Amniotic epithelial cell (primary cell): ENCODE measurements around the gene TMEM238.
A peak's percentile ranks its signal among the peaks of the same experiment; 100 is the strongest.
"Not testable (repeated sequence)": the region's sequence is repeated elsewhere in the genome, so short reads cannot be mapped to it uniquely, and the experiment has no call there.

Experiments used
- DNase-seq: peaks from one replicate; pipeline ENCODE4 v3.0.0-alpha.2; 2010; ENCODE audit warnings: low read depth

Gene TMEM238

GRCh38 chr19:55401390-55401789, 17.3 kb upstream of the TMEM238 start:
- DNase-seq = not testable (repeated sequence)

DNA sequence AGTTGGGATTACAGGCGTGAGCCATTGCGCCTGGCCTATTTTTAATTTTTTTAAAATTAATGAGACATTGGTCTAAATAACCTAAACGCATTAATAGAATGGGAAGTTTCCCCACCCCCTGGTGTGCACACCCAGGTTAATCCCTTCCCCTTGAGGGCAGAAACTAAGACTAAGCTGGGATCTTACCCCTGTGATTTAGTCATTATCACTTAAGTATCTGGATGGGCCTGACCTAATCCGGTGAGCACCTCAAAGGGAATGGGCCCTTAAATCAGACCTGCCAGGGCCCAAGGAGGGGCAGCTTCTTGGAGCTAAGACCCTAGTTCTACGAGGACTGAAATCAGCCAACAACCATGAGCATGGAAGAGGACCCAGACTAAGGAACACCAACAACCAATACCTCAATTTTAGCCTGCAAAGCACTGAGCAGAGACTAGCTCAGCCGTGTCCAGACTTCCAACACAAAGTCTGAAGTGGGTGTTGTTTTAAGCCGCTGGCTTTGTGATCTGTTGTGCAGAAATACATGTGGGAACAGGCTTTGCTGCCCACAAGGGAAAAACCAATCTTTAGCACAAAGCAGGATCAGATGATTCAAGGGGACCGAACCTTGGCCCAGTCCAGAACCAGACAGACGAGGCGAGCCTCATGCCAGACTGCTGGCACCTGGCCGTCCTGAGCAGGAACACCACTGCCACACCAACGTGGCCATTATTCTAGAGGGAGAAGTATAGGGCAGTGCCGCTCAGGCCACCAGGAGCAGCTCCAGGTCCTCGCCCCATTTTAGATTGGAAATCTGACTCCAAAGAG, 16.4 kb upstream of the TMEM238 start:
- no peak for DNase-seq

DNA sequence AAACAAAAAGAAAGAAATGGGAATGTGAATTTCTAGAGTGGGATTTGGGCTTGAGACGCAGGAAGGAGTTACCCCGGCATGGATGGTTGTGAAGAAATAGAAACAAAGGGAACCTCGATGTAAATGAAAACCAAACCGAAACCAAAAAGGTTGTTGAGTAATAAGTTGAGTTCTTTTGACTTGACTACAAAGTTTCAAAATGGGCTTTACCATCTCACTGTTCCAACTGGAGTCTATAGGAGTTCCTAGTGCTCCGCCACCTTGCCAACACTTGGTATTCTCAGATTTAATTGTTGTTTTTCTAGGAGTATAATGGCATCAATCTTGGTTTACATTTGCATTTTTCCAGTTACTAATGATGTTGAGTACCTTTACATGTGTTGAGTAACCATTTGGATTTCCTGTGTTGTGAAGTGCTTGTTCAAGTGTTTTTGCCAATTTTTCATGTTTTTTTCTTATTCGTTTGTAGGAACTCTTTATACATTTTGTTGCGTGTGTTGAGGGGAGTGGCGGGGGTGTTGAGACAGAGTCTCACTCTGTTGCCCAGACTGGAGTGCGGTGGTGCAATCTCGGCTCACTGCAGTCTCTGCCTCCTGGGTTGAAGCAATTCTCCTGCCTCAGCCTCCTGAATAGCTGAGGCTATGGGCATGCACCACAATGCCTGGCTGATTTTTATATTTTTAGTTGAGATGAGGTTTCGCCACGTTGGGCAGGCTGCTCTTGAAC, 14.3 kb upstream of the TMEM238 start:
- no peak for DNase-seq

- DNase-seq = peak; percentile 31
Observed at GRCh38 chr19:55392820-55393761, 9.0 kb upstream of the TMEM238 start.

- peak; percentile 62 for DNase-seq
Observed at GRCh38 chr19:55391702-55392615, 7.9 kb upstream of the TMEM238 start.

- no peak for DNase-seq
Observed at GRCh38 chr19:55391191-55391670, 7.1 kb upstream of the TMEM238 start.

DNA sequence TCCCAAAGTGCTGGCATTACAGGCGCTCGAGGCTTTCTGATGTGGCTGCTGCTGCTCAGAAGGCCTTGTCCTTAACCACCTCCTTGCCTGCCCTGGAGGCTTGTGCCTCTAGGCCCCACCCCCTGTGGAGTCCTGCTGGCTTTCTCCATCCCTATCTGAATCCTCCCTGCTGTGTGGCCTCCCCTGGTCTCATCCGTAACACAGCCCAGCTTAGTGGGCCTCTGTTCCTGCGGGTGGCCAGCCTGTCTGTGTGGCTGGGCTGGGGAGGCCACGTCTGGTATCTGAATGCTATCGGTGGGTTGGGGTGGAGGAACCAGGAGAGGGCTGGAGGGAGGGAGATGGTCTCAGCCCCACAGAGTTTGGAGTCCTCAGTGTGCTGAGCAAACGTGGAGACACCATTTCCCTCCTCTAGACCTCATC, 6.4 kb upstream of the TMEM238 start:
- no peak for DNase-seq

DNA sequence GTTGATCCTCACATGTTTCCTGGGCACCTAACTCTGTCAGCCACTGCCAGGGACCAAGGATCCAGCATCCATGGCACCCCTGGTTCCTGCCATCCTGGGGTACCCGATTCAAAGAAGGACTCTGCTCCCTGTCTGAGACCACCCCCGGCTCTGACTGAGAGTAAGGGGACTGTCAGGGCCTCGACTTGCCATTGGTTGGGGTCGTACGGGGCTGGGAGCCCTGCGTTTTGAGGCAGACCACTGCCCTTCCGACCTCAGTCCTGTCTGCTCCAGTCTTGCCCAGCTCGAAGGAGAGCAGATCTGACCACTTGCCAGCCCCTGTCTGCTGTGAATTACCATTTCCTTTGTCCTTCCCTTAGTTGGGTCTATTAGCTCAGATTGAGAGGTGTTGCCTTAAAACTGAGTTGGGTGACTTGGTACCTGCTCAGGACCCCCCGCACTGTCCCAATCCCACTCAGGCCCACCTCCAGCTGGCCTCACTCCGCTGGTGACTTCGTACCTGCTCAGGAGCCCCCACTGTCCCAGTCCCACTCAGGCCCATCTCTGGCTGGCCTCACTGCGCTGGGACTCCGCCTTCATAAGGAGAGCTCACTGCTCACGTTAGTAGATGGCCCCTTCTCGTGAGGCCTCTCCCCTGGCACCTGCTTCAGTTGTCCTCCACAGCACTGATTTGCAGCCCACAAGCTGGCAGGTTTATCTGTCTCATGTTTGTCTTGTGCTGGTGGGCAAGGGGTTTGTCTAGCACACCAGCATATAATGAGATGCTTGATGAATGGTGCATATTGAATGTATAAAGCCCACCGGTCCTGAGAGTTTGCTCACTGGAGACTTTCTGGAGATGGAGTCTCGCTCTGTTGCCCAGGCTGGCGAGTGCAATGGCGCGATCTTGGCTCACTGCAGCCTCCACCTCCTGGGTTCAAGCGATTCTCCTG, 5.6 kb upstream of the TMEM238 start:
- DNase-seq = no peak

DNA sequence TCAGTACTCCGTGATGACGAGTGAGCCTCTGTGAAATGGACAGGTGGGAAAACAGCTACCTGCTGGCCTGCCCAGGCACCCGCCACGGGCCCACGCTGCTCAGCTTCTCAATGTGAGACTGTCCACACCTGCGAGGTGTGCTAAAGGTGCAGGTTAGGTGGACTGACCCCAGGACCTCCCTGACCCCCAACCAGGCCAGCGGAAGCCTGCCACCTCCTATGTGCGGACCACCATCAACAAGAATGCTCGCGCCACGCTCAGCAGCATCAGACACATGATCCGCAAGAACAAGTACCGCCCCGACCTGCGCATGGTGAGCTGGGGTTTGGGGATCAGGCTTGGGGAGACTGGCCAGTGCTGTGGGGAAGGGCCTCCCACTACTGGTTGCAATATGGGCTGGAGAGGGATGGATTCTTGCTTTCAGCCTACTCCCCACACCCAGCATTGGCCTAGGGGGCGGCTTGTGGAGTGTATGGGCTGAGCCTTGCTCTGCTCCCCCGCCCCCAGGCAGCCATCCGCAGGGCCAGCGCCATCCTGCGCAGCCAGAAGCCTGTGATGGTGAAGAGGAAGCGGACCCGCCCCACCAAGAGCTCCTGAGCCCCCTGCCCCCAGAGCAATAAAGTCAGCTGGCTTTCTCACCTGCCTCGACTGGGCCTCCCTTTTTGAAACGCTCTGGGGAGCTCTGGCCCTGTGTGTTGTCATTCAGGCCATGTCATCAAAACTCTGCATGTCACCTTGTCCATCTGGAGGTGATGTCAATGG, 3.8 kb upstream of the TMEM238 start:
- no peak for DNase-seq

DNA sequence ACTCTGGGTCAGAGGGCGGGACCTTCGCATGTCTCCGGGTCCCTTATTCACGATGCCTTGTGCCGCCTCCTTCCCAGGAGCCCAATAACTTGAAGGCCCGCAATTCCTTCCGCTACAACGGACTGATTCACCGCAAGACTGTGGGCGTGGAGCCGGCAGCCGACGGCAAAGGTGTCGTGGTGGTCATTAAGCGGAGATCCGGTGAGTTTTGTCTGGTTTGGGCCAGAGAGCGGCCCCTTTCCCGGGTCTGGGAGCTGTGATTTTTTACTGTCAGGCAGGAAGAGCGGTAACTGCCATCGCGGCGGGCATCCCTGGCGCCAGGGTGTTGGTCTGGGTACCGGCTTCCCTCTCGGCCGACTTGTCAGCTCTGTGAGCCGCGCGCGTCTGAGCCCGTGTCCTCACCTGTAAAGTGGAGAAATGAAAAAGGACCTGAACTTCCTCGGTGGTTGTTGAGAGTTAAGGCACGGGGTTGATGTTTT, 2.4 kb upstream of the TMEM238 start:
- DNase-seq = no peak

DNA sequence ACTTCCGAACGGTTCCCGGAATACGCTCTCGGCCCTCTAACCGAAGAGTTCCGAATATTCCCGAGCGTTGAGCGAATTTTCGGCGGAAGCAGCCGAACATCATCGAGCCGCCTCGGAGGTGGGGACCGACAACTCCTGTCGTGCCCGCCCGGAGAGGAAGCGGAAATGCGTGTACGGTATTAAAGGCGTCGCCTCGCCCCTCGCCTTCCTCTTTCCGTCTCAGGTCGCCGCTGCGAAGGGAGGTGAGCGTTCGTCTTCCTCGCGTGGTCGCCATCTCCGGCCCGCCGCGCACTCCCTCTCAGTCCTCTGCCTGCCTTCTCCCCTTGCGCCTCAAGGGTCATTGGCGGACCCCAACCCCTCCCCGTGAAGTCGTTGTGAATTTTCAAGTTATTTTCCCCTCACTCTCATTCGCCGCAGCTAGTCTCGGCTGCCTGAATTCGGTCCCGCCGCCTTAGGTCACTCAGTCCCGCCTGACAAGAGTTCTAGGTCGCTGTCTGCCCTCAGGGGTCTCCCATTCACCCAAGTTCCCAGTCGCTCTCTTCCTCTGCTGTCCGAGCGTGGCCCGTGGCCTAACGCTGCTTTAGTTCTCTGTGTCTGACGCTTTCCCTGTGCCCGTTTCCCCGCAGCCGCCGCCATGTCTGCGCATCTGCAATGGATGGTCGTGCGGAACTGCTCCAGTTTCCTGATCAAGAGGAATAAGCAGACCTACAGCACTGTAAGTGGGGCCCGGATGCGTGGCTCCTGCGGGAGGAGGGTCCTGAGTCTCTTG, 1.8 kb upstream of the TMEM238 start, which contains the start of gene RPL28:
TSS of gene RPL28 (plus strand) at position 209 of the 769 bp plus-strand sequence. CDS start at position 635, 426 bp downstream.
- DNase-seq = peak; percentile 95

DNA sequence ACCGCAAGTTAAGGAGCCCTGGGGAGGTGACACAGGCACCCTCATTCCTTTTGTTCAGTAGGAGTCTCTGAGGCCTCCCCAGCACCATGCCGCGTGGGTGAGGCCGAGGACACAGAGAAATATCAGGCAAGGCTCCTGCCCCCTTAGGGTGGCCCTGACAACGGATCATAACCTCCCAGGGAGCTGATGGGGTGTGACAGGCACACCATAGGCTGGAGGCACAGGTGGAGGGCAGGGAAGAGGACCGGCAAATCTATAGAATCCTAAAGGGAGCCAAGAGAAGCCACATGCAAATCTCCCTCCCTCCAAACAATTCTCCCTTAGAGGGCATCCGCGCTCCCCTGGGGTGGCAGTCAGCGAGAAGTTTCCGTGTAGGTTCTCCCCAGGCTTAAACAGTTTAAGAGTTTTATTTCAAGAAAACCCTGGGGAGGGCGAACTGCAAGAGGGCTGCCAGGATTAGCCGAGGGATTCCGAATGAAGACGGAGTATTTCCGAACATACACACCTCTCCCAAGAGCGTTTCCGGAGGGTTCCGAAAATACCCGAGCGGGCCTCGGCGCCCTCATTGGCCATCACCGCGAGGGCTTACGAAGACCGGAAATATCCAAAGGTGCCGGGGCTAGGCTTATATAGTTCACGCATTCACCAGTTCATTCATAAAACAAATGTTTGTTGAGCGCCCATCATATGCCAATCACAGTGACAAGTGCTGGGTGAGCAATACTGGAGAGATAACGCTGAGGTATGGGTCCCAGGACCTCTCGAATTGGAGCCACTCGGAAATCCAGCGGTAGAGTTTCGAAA, 1.0 kb upstream of the TMEM238 start:
- DNase-seq = peak; percentile 92

- peak; percentile 63 for DNase-seq
Observed at GRCh38 chr19:55383279-55384130, 587 bp downstream of the TMEM238 start.

GRCh38 chr19:55382522-55383054, 1.5 kb downstream of the TMEM238 start:
- DNase-seq = no peak

DNA sequence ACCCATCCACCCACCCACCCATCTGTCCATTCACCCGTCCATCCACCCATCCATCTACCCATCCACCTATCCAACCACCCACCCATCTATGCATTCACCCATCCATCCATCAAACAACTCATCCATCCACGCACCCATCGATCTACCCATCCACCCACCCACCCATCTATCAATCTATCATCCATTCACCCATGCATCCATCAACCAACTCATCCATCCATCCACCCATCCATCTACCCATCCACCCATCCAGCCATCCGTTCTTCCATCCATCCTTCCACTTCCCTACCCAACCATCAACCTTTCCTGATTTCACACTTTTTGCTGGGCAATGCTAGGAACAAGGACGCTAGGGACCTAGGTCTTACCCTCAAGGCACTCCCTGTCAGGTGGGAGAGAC, 2.1 kb downstream of the TMEM238 start:
- no peak for DNase-seq

DNA sequence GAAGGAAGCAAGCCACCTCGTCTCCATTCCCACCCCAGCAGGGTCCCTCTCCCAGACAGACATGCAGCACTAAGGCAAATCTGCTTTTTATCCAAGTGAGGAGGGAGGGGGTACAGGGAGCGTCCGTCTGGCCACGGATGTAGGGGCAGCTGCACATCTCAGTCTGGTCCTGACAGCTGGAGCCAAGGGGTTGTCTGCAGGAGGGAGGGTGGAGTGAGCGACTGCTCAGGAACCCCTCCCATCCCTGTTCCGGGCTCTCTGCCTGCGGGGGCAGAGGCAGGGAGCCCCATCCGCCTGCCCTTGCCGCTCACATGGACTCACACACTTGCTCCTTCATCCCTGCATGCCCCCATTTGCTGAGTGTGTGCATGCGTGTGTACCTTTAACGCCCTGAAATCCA, 4.9 kb downstream of the TMEM238 start:
- no peak for DNase-seq
